NOMO-1 treated with dmso at 0.1 percent for 144 hours (cell line): ENCODE results near the gene SMCO2.

Experiments
- DNase-seq: peaks from one replicate; lab custom pipeline; 2025; ENCODE audit not compliant: unreplicated experiment; lab: John Stamatoyannopoulos, UW

SMCO2 gene

GRCh38 chr12:27446436-27446835, at the start of gene SMCO2:
Gene SMCO2 (plus strand): TSS chr12:27446736. CDS start chr12:27470632, 23,896 bp downstream.
- no peak for DNase-seq

DNA sequence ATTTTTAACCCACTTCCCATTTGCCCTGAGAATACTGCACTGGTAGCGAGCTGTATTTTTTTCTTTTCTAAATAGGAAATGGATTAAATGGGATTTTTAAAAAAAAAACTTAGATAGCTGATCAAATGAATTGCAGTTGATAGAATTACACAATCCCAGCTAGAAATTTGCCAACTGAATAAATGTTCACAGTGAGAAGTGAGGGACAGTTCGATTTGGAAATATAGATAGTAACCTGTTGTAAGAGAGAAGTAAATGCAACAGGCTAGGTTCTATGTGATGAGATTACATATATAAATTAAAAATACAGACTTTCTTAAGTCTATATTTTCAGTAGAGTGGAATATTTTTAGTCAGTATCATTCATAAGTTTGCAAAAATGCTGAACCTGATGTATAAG, 48.1 kb upstream of the SMCO2 start:
- DNase-seq: no peak

DNA sequence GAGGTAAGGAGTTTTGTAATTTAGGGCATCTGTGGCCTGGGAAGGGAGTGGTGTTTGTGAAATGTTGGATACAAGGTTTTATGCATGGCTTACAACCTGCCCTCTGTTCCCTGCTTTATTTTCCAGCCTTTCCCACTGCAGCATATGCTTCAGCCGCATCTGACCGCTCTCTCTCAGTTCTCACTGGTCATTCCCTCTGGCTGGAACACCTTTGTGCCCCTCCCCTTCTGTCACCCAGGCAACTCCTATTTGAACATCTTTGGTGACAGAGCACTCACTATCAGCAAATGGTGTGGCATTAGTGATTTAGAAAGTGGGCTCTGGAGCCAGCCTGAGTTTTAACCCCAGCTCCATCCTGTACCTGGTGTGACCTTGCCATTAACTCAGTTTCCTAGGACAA, 47.5 kb upstream of the SMCO2 start:
- no peak for DNase-seq

GRCh38 chr12:27400856-27401354, 45.6 kb upstream of the SMCO2 start:
- no peak for DNase-seq

- DNase-seq: no peak
Measured at GRCh38 chr12:27412047-27412446, 34.5 kb upstream of the SMCO2 start.

- DNase-seq: no peak
Measured at GRCh38 chr12:27422697-27423096, 23.8 kb upstream of the SMCO2 start.

- peak; percentile 19 for DNase-seq
Measured at GRCh38 chr12:27424631-27425230, 21.8 kb upstream of the SMCO2 start.

- no peak for DNase-seq
Measured at GRCh38 chr12:27425306-27425705, 21.2 kb upstream of the SMCO2 start.

GRCh38 chr12:27426743-27427487, 19.6 kb upstream of the SMCO2 start:
- DNase-seq: no peak

GRCh38 chr12:27427824-27428223, 18.7 kb upstream of the SMCO2 start:
- DNase-seq: no peak

- DNase-seq: no peak
Measured at GRCh38 chr12:27428466-27428865, 18.1 kb upstream of the SMCO2 start.

- no peak for DNase-seq
Measured at GRCh38 chr12:27429606-27430005, 16.9 kb upstream of the SMCO2 start.

DNA sequence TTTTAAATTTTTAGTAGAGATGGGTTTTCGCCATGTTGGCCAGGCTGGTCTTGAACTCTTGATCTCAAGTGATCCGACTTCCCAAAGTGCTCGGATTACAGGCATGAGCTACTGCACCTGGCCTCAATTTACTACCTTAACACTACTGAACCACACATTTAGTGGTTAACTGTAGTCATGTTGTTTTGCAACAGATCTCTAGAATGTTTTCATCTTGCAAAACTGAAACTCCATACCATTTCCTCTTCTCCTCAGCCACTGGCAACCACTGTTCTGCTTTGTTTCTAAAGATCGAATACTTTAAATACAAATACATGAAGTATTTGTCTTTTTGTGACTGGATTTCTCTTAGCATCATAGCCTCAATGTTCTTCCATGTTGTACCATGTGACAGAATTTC, 15.4 kb upstream of the SMCO2 start:
- peak; percentile 91 for DNase-seq

GRCh38 chr12:27434673-27435565, 11.6 kb upstream of the SMCO2 start:
- no peak for DNase-seq

GRCh38 chr12:27436029-27436428, 10.5 kb upstream of the SMCO2 start:
- DNase-seq: no peak

- DNase-seq: no peak
Measured at GRCh38 chr12:27436768-27437167, 9.8 kb upstream of the SMCO2 start.

- peak; percentile 53 for DNase-seq
Measured at GRCh38 chr12:27437839-27438238, 8.7 kb upstream of the SMCO2 start.

DNA sequence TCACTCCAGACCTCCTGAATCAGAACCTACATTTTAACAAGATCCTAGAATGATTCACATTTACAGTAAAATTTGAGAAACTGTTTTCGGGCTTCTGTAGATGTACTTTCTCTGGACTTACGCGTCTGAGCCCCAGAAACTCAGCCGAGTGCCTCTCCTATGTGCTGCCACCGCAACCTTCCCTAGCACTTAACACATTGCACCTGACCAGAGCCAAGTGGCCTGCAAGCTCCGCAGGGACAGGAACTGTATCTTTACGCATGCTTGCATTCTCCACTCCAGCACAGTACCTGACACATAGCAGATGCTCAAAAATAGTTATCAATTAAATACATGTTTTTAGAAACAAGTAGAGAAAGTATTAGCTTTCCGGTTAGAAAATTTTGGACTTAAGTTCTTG, 1.2 kb downstream of the SMCO2 start:
- DNase-seq: no peak

- DNase-seq: no peak
Measured at GRCh38 chr12:27449026-27449425, 2.5 kb downstream of the SMCO2 start.

GRCh38 chr12:27449893-27450534, 3.5 kb downstream of the SMCO2 start:
- no peak for DNase-seq
